VCaP (cell line): ENCODE results near the gene IRS1.

Source experiments
- H3K27ac ChIP-seq: fragments of 450-650 bp; 2 replicates; pipeline ENCODE4 v1.5.1; 2017
- CTCF ChIP-seq: fragments of 450-650 bp; conservative IDR thresholded peaks from 2 replicates; pipeline ENCODE4 v1.5.1; 2017; ENCODE audit warnings: mild to moderate bottlenecking, moderate library complexity

Gene IRS1

GRCh38 chr2:226727251-226727650 lies 72.4 kb downstream of the IRS1 start:
- no peak for TF ChIP-seq CTCF
- H3K27ac ChIP-seq, result no peak overlapping the region

- no peak for TF ChIP-seq CTCF
- H3K27ac ChIP-seq, result no peak overlapping the region
Observed at GRCh38 chr2:226726546-226726945, 73.1 kb downstream of the IRS1 start.

- no peak overlapping the region for H3K27ac ChIP-seq
- TF ChIP-seq CTCF, result no peak
Observed at GRCh38 chr2:226725126-226725860, 74.3 kb downstream of the IRS1 start.

- no peak overlapping the region for H3K27ac ChIP-seq
- TF ChIP-seq CTCF, result no peak
Observed at GRCh38 chr2:226721541-226721940, 78.1 kb downstream of the IRS1 start.

GRCh38 chr2:226720948-226721347 lies 78.7 kb downstream of the IRS1 start:
- no peak for TF ChIP-seq CTCF

GRCh38 chr2:226717719-226718118 lies 81.9 kb downstream of the IRS1 start:
- TF ChIP-seq CTCF, result no peak
- H3K27ac ChIP-seq, result no peak overlapping the region

More at GRCh38 chr2:226720948-226721347, 78.7 kb downstream of the IRS1 start:
- H3K27ac ChIP-seq, result no peak overlapping the region

- TF ChIP-seq CTCF, result no peak
- no peak overlapping the region for H3K27ac ChIP-seq
Observed at GRCh38 chr2:226716126-226716525, 83.5 kb downstream of the IRS1 start.
